GM12878 (cell line): ENCODE results near the gene ELOVL5. TPM values are rescaled to one million over a fixed set of nuclear protein-coding genes. Genes with fewer than 3 reads are reported as not detected.

Experiments used
- ATAC-seq: fragments of 200-7000 bp; cut with Tn5 transposase; 3 replicates; pipeline ENCODE4 v1.9.1; 2020; ENCODE audit warnings: mild to moderate bottlenecking, moderate library complexity
- BruUV-seq: library from RNA; stranded (reverse); fragments of 400-500 nt; replicated peaks from 2 replicates; lab custom pipeline; 2021; lab: Mats Ljungman, UMichigan
- CTCF ChIA-PET: fragments of 300-600 bp; sonication (Branson Sonifier 250); formaldehyde crosslinking; extraction: SDS; loops from one replicate; lab custom pipeline; 2021; ENCODE audit warnings: inconsistent platforms; lab: Yijun Ruan, JAX
- POLR2A ChIA-PET: fragments of 350-600 bp; formaldehyde crosslinking; extraction: SDS; loops from one replicate; lab custom pipeline; 2021; ENCODE audit warnings: inconsistent platforms; lab: Charles Lee
- RAD21 ChIA-PET: fragments of 300-600 bp; sonication (Branson Sonifier 250); formaldehyde crosslinking; loops from one replicate; lab custom pipeline; 2023; ENCODE audit warnings: antibody characterized with exemption; ENCODE audit not compliant: unreplicated experiment; lab: Charles Lee
- SMC1A ChIA-PET: fragments of 300-600 bp; sonication (Branson Sonifier 250); formaldehyde crosslinking; loops from one replicate; lab custom pipeline; 2023; ENCODE audit not compliant: unreplicated experiment, uncharacterized antibody; lab: Charles Lee
- DNase-seq: peaks from one replicate; pipeline ENCODE4 v3.0.0-alpha.2; 2011; ENCODE audit warnings: low read depth, low spot score
- FAIRE-seq: peaks from 3 replicates; lab custom pipeline; 2011; peaks lifted over from hg19 to GRCh38; lab: Jason Lieb, UNC
- H2AFZ ChIP-seq: 2 replicates; pipeline ENCODE4 v1.6.0; 2011; ENCODE audit warnings: low read depth, low read length, control low read depth; ENCODE audit not compliant: control insufficient read depth
- H3K27ac ChIP-seq: 2 replicates; pipeline ENCODE4 v1.5.1; 2011; ENCODE audit warnings: control low read depth; ENCODE audit not compliant: control insufficient read depth, insufficient read depth
- H3K27me3 ChIP-seq, 2 experiments: replicated peaks in 1 of 2; 2 replicates each; pipeline versions ENCODE4 v1.6.0 to v1.6.1; 2011; ENCODE audit warnings: low read length in 1 of 2; ENCODE audit not compliant: control insufficient read depth in 2 of 2, insufficient read depth in 2 of 2
- H3K36me3 ChIP-seq, 2 experiments: 2 replicates each; pipeline ENCODE4 v1.5.1; 2011; ENCODE audit warnings: low read length in 1 of 2; ENCODE audit not compliant: control insufficient read depth in 2 of 2, insufficient read depth in 2 of 2
- H3K4me1 ChIP-seq: 2 replicates; pipeline ENCODE4 v1.6.1; 2011; ENCODE audit warnings: mild to moderate bottlenecking, low read length, moderate library complexity, mixed read lengths; ENCODE audit not compliant: control insufficient read depth, insufficient read depth
- H3K4me2 ChIP-seq: 2 replicates; pipeline ENCODE4 v1.6.0; 2011; ENCODE audit warnings: control low read depth; ENCODE audit not compliant: control insufficient read depth, insufficient read depth
- H3K4me3 ChIP-seq: fragments of 200-600 bp; sonication (generic); 2 replicates; pipeline ENCODE4 v1.5.1; 2016
- H3K79me2 ChIP-seq: 2 replicates; pipeline ENCODE4 v1.6.0; 2011; ENCODE audit warnings: low read length; ENCODE audit not compliant: control insufficient read depth, insufficient read depth
- H3K9ac ChIP-seq: 2 replicates; pipeline ENCODE4 v1.8.0; 2011; ENCODE audit warnings: low read length, control low read depth, mixed read lengths; ENCODE audit not compliant: control insufficient read depth, insufficient read depth
- H3K9me3 ChIP-seq: replicated peaks from 3 replicates; pipeline ENCODE4 v1.5.1; 2011; ENCODE audit warnings: mild to moderate bottlenecking, low read length; ENCODE audit not compliant: control insufficient read depth, insufficient read depth
- H4K20me1 ChIP-seq: 2 replicates; pipeline ENCODE4 v1.6.0; 2011; ENCODE audit not compliant: control insufficient read depth, insufficient read depth
- CBFB ChIP-seq: IDR thresholded peaks from 2 replicates; pipeline ENCODE4 v1.6.1; 2016; ENCODE audit warnings: antibody characterized with exemption, low read depth
- CBX3 ChIP-seq: fragments of 200-600 bp; sonication (generic); IDR thresholded peaks from 2 replicates; pipeline ENCODE4 v1.6.1; 2016; ENCODE audit warnings: low read depth, borderline replicate concordance
- CEBPZ ChIP-seq: fragments of 150-350 bp; IDR thresholded peaks from 2 replicates; pipeline ENCODE4 v1.6.1; 2016; ENCODE audit warnings: low read depth, low read length
- ETV6 ChIP-seq, 2 experiments: fragments of 450-650 bp in 1 of 2; IDR thresholded peaks in 1 of 2; conservative IDR thresholded peaks in 1 of 2; 2 replicates each; pipeline ENCODE4 v1.6.1; 2014; ENCODE audit warnings: antibody characterized with exemption in 1 of 2, borderline replicate concordance in 1 of 2, low read depth in 1 of 2, mild to moderate bottlenecking in 1 of 2, moderate library complexity in 1 of 2
- HSF1 ChIP-seq: fragments of 150-350 bp; IDR thresholded peaks from 2 replicates; pipeline ENCODE4 v1.6.1; 2014; ENCODE audit warnings: mild to moderate bottlenecking, low read depth, low read length
- JUNB ChIP-seq: IDR thresholded peaks from 2 replicates; pipeline ENCODE4 v1.6.1; 2016; ENCODE audit warnings: antibody characterized with exemption, mild to moderate bottlenecking
- MEF2B ChIP-seq: fragments of 450-650 bp; IDR thresholded peaks from 2 replicates; pipeline ENCODE4 v1.6.1; 2018; ENCODE audit warnings: mild to moderate bottlenecking, moderate library complexity; ENCODE audit not compliant: partially characterized antibody, poor library complexity, severe bottlenecking
- NR2C2 ChIP-seq: IDR thresholded peaks from 2 replicates; pipeline ENCODE4 v1.6.1; 2011; ENCODE audit warnings: borderline replicate concordance, low read depth; ENCODE audit not compliant: control insufficient read depth, insufficient read length
- PAX5 ChIP-seq: IDR thresholded peaks from 2 replicates; pipeline ENCODE4 v1.6.1; 2011; ENCODE audit warnings: low read depth, low read length, borderline replicate concordance
- RCOR1 ChIP-seq: conservative IDR thresholded peaks from 2 replicates; pipeline ENCODE4 v1.6.1; 2012; ENCODE audit warnings: low read depth, low read length, improper control_type of control experiment
- SMAD1 ChIP-seq: fragments of 450-650 bp; IDR thresholded peaks from 2 replicates; pipeline ENCODE4 v1.6.1; 2018; ENCODE audit warnings: mild to moderate bottlenecking, low read depth; ENCODE audit not compliant: partially characterized antibody
- SP1 ChIP-seq: IDR thresholded peaks from one replicate; pipeline ENCODE4 v1.6.1; 2011; ENCODE audit warnings: low read depth, low read length
- SRF ChIP-seq, 2 experiments: IDR thresholded peaks; 2 replicates each; pipeline ENCODE4 v1.6.1; 2011; ENCODE audit warnings: low read depth in 2 of 2, low read length in 2 of 2, mild to moderate bottlenecking in 1 of 2, moderate library complexity in 1 of 2
- WRNIP1 ChIP-seq: IDR thresholded peaks from 2 replicates; pipeline ENCODE4 v1.6.1; 2011; ENCODE audit warnings: low read depth, low read length, improper control_type of control experiment, borderline replicate concordance
- ZZZ3 ChIP-seq: IDR thresholded peaks from 2 replicates; pipeline ENCODE4 v1.6.1; 2011; ENCODE audit warnings: low read depth; ENCODE audit not compliant: control insufficient read depth, insufficient read length
- WGBS: methylation state at CpG from one replicate; pipeline ENCODE4 v1.1.6; 2016; ENCODE audit warnings: low lambda C conversion rate; ENCODE audit not compliant: insufficient replicate concordance, insufficient coverage; ENCODE audit errors: missing lambda C conversion rate; 5-methylcytosine and 5-hydroxymethylcytosine counted together
- in situ Hi-C: fragments of 300-500 bp; cut with MboI; formaldehyde crosslinking; loops from 9 replicates; pipeline ENCODE4 v1.14.3; 2018; ENCODE audit warnings: mixed read lengths
- intact Hi-C: fragments of 100-400 bp; cut with micrococcal nuclease; formaldehyde crosslinking; loops from one replicate; pipeline ENCODE4 v1.14.2; 2022; ENCODE audit not compliant: unreplicated experiment
- polyA plus RNA-seq, 11 experiments: library from polyadenylated mRNA; depleted of rRNA in 4 of 11; unstranded in 6 of 11; stranded (reverse) in 5 of 11; fragments of >200 nt; fragmentation: Nextera tagmentation in 4 of 11; fragmentation: Illumina TruSeq in 1 of 11; extraction: Ambion mirVana in 4 of 11; extraction: Trizol in 1 of 11; gene quantifications; 1 replicate in 1 of 11; 2 replicates in 10 of 11; pipeline versions ENCODE4 v1.2.1 to v1.2.3, GENCODE V29; 2011 to 2016; ENCODE audit warnings: inconsistent platforms in 2 of 11, missing spikeins in 2 of 11, low read depth in 1 of 11
- total RNA-seq, 4 experiments: library from RNA; depleted of rRNA in 3 of 4; stranded (reverse); fragments of >200 nt in 3 of 4; fragmentation: Illumina TruSeq in 1 of 4; extraction: Trizol in 1 of 4; gene quantifications; 2 replicates each; pipeline versions ENCODE4 v1.2.1 to v1.2.3, GENCODE V29; 2013 to 2021

The ELOVL5 gene
- total and polyA plus RNA-seq, 10 of the 15 experiments (the other 5 are each of a cell fraction or from before 2014, with no cell fraction given) = 156 to 241 (median 196) TPM

GRCh38 chr6:53258774-53259155 is 90.0 kb downstream of the ELOVL5 start (continued):
- no peak for TF ChIP-seq HSF1
- no peak for TF ChIP-seq ZZZ3
- TF ChIP-seq NR2C2 = no peak

- Histone ChIP-seq H3K4me2 (no peak overlapping the region), H3K27ac (no peak overlapping the region), H3K79me2 (no peaks in the 10 kb centered on the region), H3K4me3 (no peak overlapping the region), H2AFZ (no peak overlapping the region), H3K9me3 (no peaks in the 10 kb centered on the region; the same call in 2 of the 3 replicates), H4K20me1 (no peaks in the 10 kb centered on the region), H3K9ac (no peak overlapping the region), H3K36me3 (peaks cover 4 to 8% of the 10 kb centered on the region in 2 experiments), H3K27me3 (no peaks in the 10 kb centered on the region), H3K4me1 (no peaks in the 10 kb centered on the region)
- WGBS = 100% methylated on average over 2 of the region's 2 CpGs
- ChIA-PET POLR2A (interaction anchor here (0.6 to 1.4 kb wide), 3 partner anchors 9 to 83 kb away, joined by 3 read pairs; no protein-coding TSS in a partner anchor), RAD21 (interaction anchor here (1.0 to 1.8 kb wide), 3 partner anchors 70 to 86 kb away, joined by 3 to 7 read pairs (median 5); no protein-coding TSS in a partner anchor), CTCF (interaction anchor here (1.4 to 2.5 kb wide), 4 partner anchors 9 to 226 kb away, joined by 4 to 6 read pairs (median 4); no protein-coding TSS in a partner anchor), SMC1A (interaction anchor here (1.1 to 1.8 kb wide), 9 partner anchors 13 to 180 kb away, joined by 3 to 8 read pairs (median 4); no protein-coding TSS in a partner anchor)
- FAIRE-seq (no peak), DNase-seq (no peak), ATAC-seq (no peak)
- BruUV-seq = no TSS peak
- in situ Hi-C loops (no loop called here), intact Hi-C loops (loop anchor here (10.0 kb wide), 1 partner anchor 467 kb away; no protein-coding TSS in a partner anchor)
- no peak for TF ChIP-seq PAX5
- TF ChIP-seq JUNB = no peak
- TF ChIP-seq SMAD1 = no peak
- TF ChIP-seq CEBPZ = no peak
- no peak for TF ChIP-seq NR2C2
- no peak for TF ChIP-seq WRNIP1
- TF ChIP-seq SP1 = no peak
- TF ChIP-seq RCOR1 = no peak
- TF ChIP-seq CBX3 = no peak
- no peak for TF ChIP-seq CBFB
- no peak for TF ChIP-seq ETV6 (conservative IDR thresholded peaks at IDR 0.05 in 1 of 2, IDR thresholded peaks at IDR 0.05 in 1 of 2; ENCODE audit: borderline replicate concordance in 1 of 2, low read depth in 1 of 2)
- no peak for TF ChIP-seq SRF (IDR thresholded peaks at IDR 0.05; ENCODE audit: low read depth in 2 of 2, low read length in 2 of 2)
- no peak for TF ChIP-seq MEF2B
These were observed 90.5 kb downstream of the ELOVL5 start for GRCh38 chr6:53258076-53258773.
